Central memory CD8-positive, alpha-beta T cell (primary cell): ENCODE measurements around the gene KDM4B.

Source experiments
- ATAC-seq: fragments of 150-1000 bp; cut with Tn5 transposase; replicated peaks from 2 replicates; pipeline ENCODE4 v1.10.0; 2022; ENCODE audit warnings: mild to moderate bottlenecking, moderate FRiP score, moderate number of reproducible peaks; ENCODE audit not compliant: poor library complexity, severe bottlenecking; ENCODE audit errors: extremely low read depth
- DNase-seq, 2 donors: peaks; one replicate each; pipeline ENCODE4 v3.0.0; 2021; ENCODE audit warnings: low spot score in 2 of 2
- H3K27ac Mint-ChIP-seq: one replicate; pipeline ENCODE4 v1.8.0; 2022; ENCODE audit warnings: low read depth, mild to moderate bottlenecking, moderate library complexity, mixed read lengths
- H3K27me3 Mint-ChIP-seq: one replicate; pipeline ENCODE4 v1.8.0; 2022; ENCODE audit warnings: mixed read lengths
- H3K36me3 Mint-ChIP-seq: one replicate; pipeline ENCODE4 v1.8.0; 2022; ENCODE audit warnings: mild to moderate bottlenecking, moderate library complexity, mixed read lengths; ENCODE audit not compliant: insufficient read depth
- H3K4me1 Mint-ChIP-seq: one replicate; pipeline ENCODE4 v1.8.0; 2022; ENCODE audit warnings: mixed read lengths
- H3K4me3 Mint-ChIP-seq: one replicate; pipeline ENCODE4 v1.8.0; 2022; ENCODE audit warnings: mild to moderate bottlenecking, moderate library complexity, mixed read lengths
- H3K9me3 Mint-ChIP-seq: one replicate; pipeline ENCODE4 v1.8.0; 2022; ENCODE audit warnings: mixed read lengths

Gene KDM4B

GRCh38 chr19:5057860-5058259, 88.9 kb downstream of the KDM4B start:
- no peak overlapping the region for H3K4me3 Mint-ChIP-seq
- no peaks in the 10 kb centered on the region for H3K27me3 Mint-ChIP-seq
- H3K27ac Mint-ChIP-seq, result no peak overlapping the region
- ATAC-seq, result no peak
- peaks cover 5% of the 10 kb centered on the region for H3K36me3 Mint-ChIP-seq
- H3K4me1 Mint-ChIP-seq, result peaks cover 8% of the 10 kb centered on the region
- no peak for DNase-seq
- peaks cover under 1% of the 10 kb centered on the region for H3K9me3 Mint-ChIP-seq

DNA sequence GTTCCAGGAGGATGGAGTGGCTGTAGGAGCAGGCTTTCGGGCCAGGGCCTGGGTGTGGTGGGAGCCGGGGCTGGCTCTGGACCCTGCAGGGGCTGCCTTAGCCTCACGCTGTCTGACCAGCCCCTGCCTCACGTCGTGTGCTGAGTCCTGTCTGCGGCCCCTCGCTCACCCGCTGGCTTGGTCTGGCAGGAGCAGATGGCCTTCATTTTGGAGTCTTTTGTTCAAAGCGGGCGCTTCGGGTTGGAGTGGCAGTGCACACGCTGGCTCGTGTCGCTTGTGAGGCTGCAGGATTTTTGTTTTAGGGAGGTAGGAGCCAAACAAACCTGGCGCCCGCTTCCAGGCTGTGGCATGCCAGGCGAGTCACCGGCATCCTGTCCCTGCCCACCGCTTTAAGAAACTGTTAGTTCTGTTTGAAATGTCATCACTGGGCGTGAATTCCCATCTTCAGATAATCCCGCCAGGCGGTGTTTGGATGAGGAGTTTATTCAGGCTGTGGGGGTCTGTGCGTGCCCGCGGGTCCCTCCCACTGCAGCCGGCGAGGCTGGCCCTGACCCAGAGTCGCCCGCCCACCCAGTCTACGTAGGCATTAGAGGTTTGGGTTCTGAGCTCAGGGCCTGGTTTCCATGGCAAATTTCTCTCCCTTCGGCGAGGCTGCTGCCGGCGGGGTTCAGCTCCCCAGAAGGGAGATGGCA, 89.8 kb downstream of the KDM4B start:
- no peak overlapping the region for H3K27ac Mint-ChIP-seq
- peaks cover 4% of the 10 kb centered on the region for H3K9me3 Mint-ChIP-seq
- ATAC-seq, result no peak
- H3K4me3 Mint-ChIP-seq, result no peak overlapping the region
- no peaks in the 10 kb centered on the region for H3K27me3 Mint-ChIP-seq
- no peak for DNase-seq
- H3K4me1 Mint-ChIP-seq, result peaks cover 8% of the 10 kb centered on the region
- peaks cover 8% of the 10 kb centered on the region for H3K36me3 Mint-ChIP-seq

DNA sequence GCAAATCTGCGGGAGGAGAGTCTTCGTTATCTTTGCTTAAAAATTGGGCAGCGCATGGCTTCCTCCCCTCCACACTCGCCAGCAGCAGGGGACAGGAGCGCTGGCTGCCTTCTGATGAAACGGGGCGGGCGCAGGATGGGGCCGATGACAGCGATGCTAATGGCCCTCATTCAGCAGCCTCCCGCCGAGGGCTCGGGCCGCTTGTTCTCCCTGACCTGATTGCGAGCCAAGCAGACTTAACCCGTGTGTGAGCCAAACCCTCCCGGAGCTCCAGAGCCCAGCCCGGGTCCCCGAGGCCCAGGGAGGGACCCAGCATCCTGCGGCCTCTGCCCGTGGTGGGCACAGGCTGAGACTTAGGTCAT, 90.3 kb downstream of the KDM4B start:
- no peak for DNase-seq
- no peak for ATAC-seq
- H3K27me3 Mint-ChIP-seq, result no peaks in the 10 kb centered on the region
- peaks cover 4% of the 10 kb centered on the region for H3K9me3 Mint-ChIP-seq
- peaks cover 8% of the 10 kb centered on the region for H3K36me3 Mint-ChIP-seq
- no peak overlapping the region for H3K27ac Mint-ChIP-seq
- H3K4me3 Mint-ChIP-seq, result no peak overlapping the region
- peaks cover 8% of the 10 kb centered on the region for H3K4me1 Mint-ChIP-seq

DNA sequence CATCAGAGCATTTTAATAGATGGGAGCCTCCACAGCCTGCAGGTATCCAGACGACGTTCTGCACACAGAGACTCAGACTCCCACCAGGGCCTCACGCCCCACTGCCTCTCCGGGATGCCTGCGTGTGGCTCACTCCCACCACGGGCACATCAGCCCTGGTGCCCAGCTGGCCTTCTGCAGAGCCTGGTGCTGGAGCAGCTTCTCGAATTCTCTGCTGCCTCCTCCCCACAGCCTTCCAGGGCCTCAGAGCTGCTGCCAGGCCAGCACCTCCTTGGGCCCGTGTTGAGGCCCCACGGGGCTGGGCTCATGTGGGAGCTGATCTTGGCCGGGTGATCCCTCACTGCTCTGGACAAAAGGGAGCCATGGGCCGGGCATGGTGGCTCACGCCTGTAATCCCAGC, 90.9 kb downstream of the KDM4B start:
- no peak for DNase-seq
- Mint-ChIP-seq H3K4me1 (peaks cover 8% of the 10 kb centered on the region), H3K27ac (no peak overlapping the region), H3K36me3 (peaks cover 8% of the 10 kb centered on the region), H3K9me3 (peaks cover 4% of the 10 kb centered on the region), H3K4me3 (no peak overlapping the region), H3K27me3 (no peaks in the 10 kb centered on the region)
- ATAC-seq, result no peak

GRCh38 chr19:5062195-5062594, 93.3 kb downstream of the KDM4B start:
- H3K4me3 Mint-ChIP-seq, result no peak overlapping the region
- H3K4me1 Mint-ChIP-seq, result peaks cover 15% of the 10 kb centered on the region
- ATAC-seq (no peak), DNase-seq (no peak)
- no peaks in the 10 kb centered on the region for H3K27me3 Mint-ChIP-seq
- H3K36me3 Mint-ChIP-seq, result peaks cover 6% of the 10 kb centered on the region
- no peak overlapping the region for H3K27ac Mint-ChIP-seq
- peaks cover 4% of the 10 kb centered on the region for H3K9me3 Mint-ChIP-seq

DNA sequence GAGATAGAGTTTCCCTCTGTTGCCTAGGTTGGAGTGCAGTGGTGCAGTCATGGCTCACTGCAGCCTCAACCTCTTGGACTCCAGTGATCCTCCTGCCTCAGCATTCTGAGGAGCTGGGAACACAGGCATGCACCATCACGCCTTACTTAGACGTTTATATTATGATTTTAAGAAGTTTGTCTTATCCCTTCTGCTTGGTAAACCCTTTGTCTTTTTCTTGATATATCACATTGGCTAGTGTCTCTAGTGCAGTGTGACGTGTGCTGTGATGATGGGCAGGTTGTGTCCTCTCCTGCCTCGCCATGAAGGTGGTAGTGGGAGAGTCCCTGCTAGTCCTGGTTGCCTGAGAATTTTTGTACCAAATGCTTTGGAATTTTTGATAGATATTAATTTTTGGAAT, 93.9 kb downstream of the KDM4B start:
- ATAC-seq (no peak), DNase-seq (no peak)
- no peak overlapping the region for H3K27ac Mint-ChIP-seq
- no peak overlapping the region for H3K4me3 Mint-ChIP-seq
- peaks cover 19% of the 10 kb centered on the region for H3K4me1 Mint-ChIP-seq
- H3K9me3 Mint-ChIP-seq, result peaks cover 4% of the 10 kb centered on the region
- no peaks in the 10 kb centered on the region for H3K27me3 Mint-ChIP-seq
- peaks cover 4% of the 10 kb centered on the region for H3K36me3 Mint-ChIP-seq

- H3K27ac Mint-ChIP-seq, result no peak overlapping the region
- no peak overlapping the region for H3K4me3 Mint-ChIP-seq
- peaks cover 4% of the 10 kb centered on the region for H3K9me3 Mint-ChIP-seq
- H3K27me3 Mint-ChIP-seq, result no peaks in the 10 kb centered on the region
- H3K36me3 Mint-ChIP-seq, result peaks cover 4% of the 10 kb centered on the region
- DNase-seq (no peak), ATAC-seq (no peak)
- H3K4me1 Mint-ChIP-seq, result peaks cover 19% of the 10 kb centered on the region
Observed at GRCh38 chr19:5063873-5064645, 95.1 kb downstream of the KDM4B start.

GRCh38 chr19:5064896-5065295, 96.0 kb downstream of the KDM4B start:
- Mint-ChIP-seq H3K27ac (no peak overlapping the region), H3K9me3 (peaks cover 4% of the 10 kb centered on the region), H3K27me3 (no peaks in the 10 kb centered on the region), H3K4me3 (no peak overlapping the region), H3K4me1 (peaks cover 19% of the 10 kb centered on the region), H3K36me3 (peaks cover 4% of the 10 kb centered on the region)
- ATAC-seq (no peak), DNase-seq (no peak)

- DNase-seq (no peak), ATAC-seq (no peak)
- H3K36me3 Mint-ChIP-seq, result peaks cover 4% of the 10 kb centered on the region
- H3K27me3 Mint-ChIP-seq, result no peaks in the 10 kb centered on the region
- H3K4me3 Mint-ChIP-seq, result no peak overlapping the region
- H3K9me3 Mint-ChIP-seq, result peaks cover 4% of the 10 kb centered on the region
- H3K27ac Mint-ChIP-seq, result no peak overlapping the region
- H3K4me1 Mint-ChIP-seq, result peaks cover 19% of the 10 kb centered on the region
Observed at GRCh38 chr19:5065663-5066093, 96.8 kb downstream of the KDM4B start.

DNA sequence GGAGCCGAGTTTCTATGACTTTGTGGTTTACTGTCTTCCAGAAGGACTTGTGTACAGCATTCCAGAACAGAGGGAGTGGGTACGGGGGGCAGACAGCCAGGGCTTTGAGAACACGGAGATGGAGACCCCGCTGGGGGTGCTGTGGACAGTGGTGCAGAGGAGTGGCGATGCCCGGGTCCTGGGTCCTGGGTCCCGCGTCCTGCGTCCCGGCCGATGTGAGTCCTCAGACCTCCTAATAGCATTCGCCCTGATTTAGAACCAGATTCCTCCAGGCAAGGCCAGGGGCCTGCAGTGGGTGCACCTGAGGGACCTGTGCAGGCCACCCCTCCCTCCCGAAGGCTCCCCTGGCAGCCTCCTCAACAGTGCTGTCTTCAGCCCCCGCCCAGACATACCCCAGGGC, 97.9 kb downstream of the KDM4B start:
- ATAC-seq (no peak), DNase-seq (no peak)
- Mint-ChIP-seq H3K4me1 (peaks cover 16% of the 10 kb centered on the region), H3K4me3 (no peak overlapping the region), H3K36me3 (peaks cover 9% of the 10 kb centered on the region), H3K9me3 (peaks cover 4% of the 10 kb centered on the region), H3K27me3 (no peaks in the 10 kb centered on the region), H3K27ac (no peak overlapping the region)

GRCh38 chr19:5067678-5068077, 98.8 kb downstream of the KDM4B start:
- no peak overlapping the region for H3K27ac Mint-ChIP-seq
- DNase-seq (no peak), ATAC-seq (no peak)
- no peak overlapping the region for H3K4me3 Mint-ChIP-seq
- H3K36me3 Mint-ChIP-seq, result peaks cover 9% of the 10 kb centered on the region
- H3K27me3 Mint-ChIP-seq, result no peaks in the 10 kb centered on the region
- peaks cover 11% of the 10 kb centered on the region for H3K4me1 Mint-ChIP-seq
- peaks cover 4% of the 10 kb centered on the region for H3K9me3 Mint-ChIP-seq

- H3K4me3 Mint-ChIP-seq, result no peak overlapping the region
- no peak for ATAC-seq
- H3K4me1 Mint-ChIP-seq, result peaks cover 16% of the 10 kb centered on the region
- H3K9me3 Mint-ChIP-seq, result no peaks in the 10 kb centered on the region
- no peak for DNase-seq
- peaks cover 6% of the 10 kb centered on the region for H3K36me3 Mint-ChIP-seq
- H3K27me3 Mint-ChIP-seq, result no peaks in the 10 kb centered on the region
- no peak overlapping the region for H3K27ac Mint-ChIP-seq
Observed at GRCh38 chr19:5068233-5069072, 99.5 kb downstream of the KDM4B start.
